Lower leg skin (tissue), 4 donors: Measurements from ENCODE around the gene SCIMP. TPM values are rescaled to one million over a fixed set of nuclear protein-coding genes. Genes with fewer than 3 reads are reported as not detected.

Experiments used
- DNase-seq, 2 donors: peaks; one replicate each; pipeline ENCODE4 v3.0.0-alpha.2; 2019; ENCODE audit warnings: low spot score in 2 of 2
- H3K4me3 ChIP-seq: fragments of 200-600 bp; sonication (generic); 2 replicates; pipeline ENCODE4 v1.5.1; 2017; ENCODE audit warnings: mild to moderate bottlenecking, low read depth; ENCODE audit not compliant: poor library complexity, severe bottlenecking
- CTCF ChIP-seq, 3 donors: fragments of 450-650 bp; IDR thresholded peaks; one replicate each; pipeline ENCODE4 v1.5.1; 2016; ENCODE audit warnings: antibody characterized with exemption in 3 of 3, mild to moderate bottlenecking in 3 of 3, moderate library complexity in 2 of 3
- POLR2A ChIP-seq, 2 donors: fragments of 450-650 bp; IDR thresholded peaks; one replicate each; pipeline ENCODE4 v1.6.1; 2016 to 2017; ENCODE audit warnings: antibody characterized with exemption in 2 of 2, mild to moderate bottlenecking in 1 of 2, moderate library complexity in 1 of 2
- WGBS, 2 donors: methylation state at CpG; one replicate each; pipeline ENCODE4 v1.1.5; 2018; 5-methylcytosine and 5-hydroxymethylcytosine counted together
- intact Hi-C: fragments of 100-400 bp; cut with DNase I; formaldehyde crosslinking; loops from one replicate; pipeline ENCODE4 v1.15.0; 2023; ENCODE audit warnings: low total_unique reads
- total RNA-seq, 4 donors: library from RNA; depleted of rRNA; stranded (reverse); fragments of >200 nt; gene quantifications; one replicate each; pipeline ENCODE4 v1.1.0, GENCODE V29; 2016

The SCIMP gene
- total RNA-seq, 4 donors from 2014 or later = 0.46 to 0.97 (median 0.71) TPM; not detected in 1

- TF ChIP-seq CTCF (IDR thresholded peaks at IDR 0.05) = no peak
- no peak for TF ChIP-seq POLR2A (IDR thresholded peaks at IDR 0.05)
- no peak overlapping the region for H3K4me3 ChIP-seq
- WGBS, 2 donors = 94% methylated on average over 7 of the region's 7 CpGs
- intact Hi-C loops = no loop called here
- DNase-seq = no peak
Observed at GRCh38 chr17:5211458-5211857, 23.2 kb downstream of the SCIMP start.

- no peak for TF ChIP-seq CTCF (IDR thresholded peaks at IDR 0.05)
- no peak for TF ChIP-seq POLR2A (IDR thresholded peaks at IDR 0.05)
- intact Hi-C loops = no loop called here
- WGBS, 2 donors = 83 to 90% methylated on average over 8 of the region's 8 CpGs
- no peak for DNase-seq
- H3K4me3 ChIP-seq = no peak overlapping the region
Observed at GRCh38 chr17:5210614-5211252, 23.9 kb downstream of the SCIMP start.

GRCh38 chr17:5210091-5210490 lies 24.6 kb downstream of the SCIMP start:
- no peak for DNase-seq
- TF ChIP-seq CTCF (IDR thresholded peaks at IDR 0.05) (no peak), POLR2A (IDR thresholded peaks at IDR 0.05) (no peak)
- intact Hi-C loops = no loop called here
- 92 to 93% methylated on average over 5 of the region's 5 CpGs for WGBS, 2 donors
- no peak overlapping the region for H3K4me3 ChIP-seq

GRCh38 chr17:5209396-5209795 lies 25.3 kb downstream of the SCIMP start:
- H3K4me3 ChIP-seq = no peak overlapping the region
- TF ChIP-seq CTCF (IDR thresholded peaks at IDR 0.05) = no peak
- TF ChIP-seq POLR2A (IDR thresholded peaks at IDR 0.05) = no peak
- WGBS, 2 donors = 89 to 92% methylated on average over 3 of the region's 3 CpGs
- no peak for DNase-seq
- intact Hi-C loops = no loop called here

- intact Hi-C loops = no loop called here
- H3K4me3 ChIP-seq = no peak overlapping the region
- WGBS, 2 donors = 90 to 97% methylated on average over 1 of the region's 1 CpG
- DNase-seq = no peak
- TF ChIP-seq CTCF (IDR thresholded peaks at IDR 0.05) (no peak), POLR2A (IDR thresholded peaks at IDR 0.05) (no peak)
Observed at GRCh38 chr17:5203908-5204294, 30.8 kb downstream of the SCIMP start.
